ENCODE results near the gene TMEM178B.

Gene TMEM178B

GRCh38 chr7:141430455-141431139, 356.7 kb downstream of the TMEM178B start:
- no peak for DNase-seq (ENCODE audit: low read depth in 3 of 3)

GRCh38 chr7:141431140-141431479, 357.2 kb downstream of the TMEM178B start:
- DNase-seq (ENCODE audit: low read depth in 3 of 3), result no peak

GRCh38 chr7:141431711-141432110, 357.8 kb downstream of the TMEM178B start:
- DNase-seq (ENCODE audit: low read depth in 3 of 3), result no peak

GRCh38 chr7:141433698-141434097, 359.8 kb downstream of the TMEM178B start:
- no peak for DNase-seq (ENCODE audit: low read depth in 3 of 3)

GRCh38 chr7:141436139-141436538, 362.3 kb downstream of the TMEM178B start:
- no peak for DNase-seq (ENCODE audit: low read depth in 3 of 3)

- DNase-seq (ENCODE audit: low read depth in 3 of 3), result no peak
These were observed 362.8 kb downstream of the TMEM178B start for GRCh38 chr7:141436575-141437075.

- DNase-seq (ENCODE audit: low read depth in 3 of 3), result no peak
These were observed 365.3 kb downstream of the TMEM178B start for GRCh38 chr7:141439164-141439563.

- no peak for DNase-seq (ENCODE audit: low read depth in 3 of 3)
These were observed 365.9 kb downstream of the TMEM178B start for GRCh38 chr7:141439776-141440175.

- DNase-seq (ENCODE audit: low read depth in 3 of 3), result no peak
These were observed 368.2 kb downstream of the TMEM178B start for GRCh38 chr7:141441837-141442627.

GRCh38 chr7:141442781-141443180, 368.9 kb downstream of the TMEM178B start:
- DNase-seq (ENCODE audit: low read depth in 3 of 3), result no peak

GRCh38 chr7:141444961-141445360, 371.1 kb downstream of the TMEM178B start:
- DNase-seq (ENCODE audit: low read depth in 3 of 3), result no peak

GRCh38 chr7:141451232-141451631, 377.4 kb downstream of the TMEM178B start:
- no peak for DNase-seq (ENCODE audit: low read depth in 3 of 3)

- no peak for DNase-seq (ENCODE audit: low read depth in 3 of 3)
These were observed 379.0 kb downstream of the TMEM178B start for GRCh38 chr7:141452911-141453310.

- no peak for DNase-seq (ENCODE audit: low read depth in 3 of 3)
These were observed 380.5 kb downstream of the TMEM178B start for GRCh38 chr7:141454338-141454737.

GRCh38 chr7:141455723-141456122, 381.9 kb downstream of the TMEM178B start:
- DNase-seq (ENCODE audit: low read depth in 3 of 3), result no peak

- DNase-seq (ENCODE audit: low read depth in 3 of 3), result no peak
These were observed 382.4 kb downstream of the TMEM178B start for GRCh38 chr7:141456298-141456697.

- DNase-seq (ENCODE audit: low read depth in 3 of 3), result no peak
These were observed 382.8 kb downstream of the TMEM178B start for GRCh38 chr7:141456711-141457110.

GRCh38 chr7:141460781-141461715, 387.2 kb downstream of the TMEM178B start:
- no peak for DNase-seq (ENCODE audit: low read depth in 3 of 3)

GRCh38 chr7:141461924-141462323, 388.1 kb downstream of the TMEM178B start:
- DNase-seq (ENCODE audit: low read depth in 3 of 3), result no peak

- DNase-seq (ENCODE audit: low read depth in 3 of 3), result no peak
These were observed 389.1 kb downstream of the TMEM178B start for GRCh38 chr7:141462958-141463357.

- DNase-seq (ENCODE audit: low read depth in 3 of 3), result no peak
These were observed 390.1 kb downstream of the TMEM178B start for GRCh38 chr7:141463986-141464385.

GRCh38 chr7:141464551-141464950, 390.7 kb downstream of the TMEM178B start:
- DNase-seq (ENCODE audit: low read depth in 3 of 3), result no peak

All from stimulated activated CD4-positive, alpha-beta T cell treated with anti-CD3 and anti-CD28 coated beads, TNF-alpha, amount 100 ng/mL, for 48 hours (primary cell).